ENCODE data around the gene CENPT. TPM values are rescaled to one million over a fixed set of nuclear protein-coding genes. Genes with fewer than 3 reads are reported as not detected.

CENPT gene
- total RNA-seq, 1 experiment from 2014 or later: 60.9 TPM

- Mint-ChIP-seq H3K4me1 (peaks cover 0 to 3% of the 10 kb centered on the region in 2 experiments; a peak in 1 of 4 replicates), H3K36me3 (ENCODE audit: insufficient read depth in 1 of 3, low read depth in 3 of 3) (no peaks in the 10 kb centered on the region), H3K27ac (peak overlapping the region in 2 of 3 experiments; percentile 29 to 62; a peak in 3 of 7 replicates), H3K4me3 (no peak overlapping the region), H3K9me3 (no peaks in the 10 kb centered on the region), H3K27me3 (ENCODE audit: low read depth) (no peaks in the 10 kb centered on the region; the same call in 1 of the 2 replicates)
- H3K23me2 ChIP-seq (ENCODE audit: insufficient read length, low read depth, low read length, poor library complexity, severe bottlenecking): no peaks in the 10 kb centered on the region
- no peaks in the 10 kb centered on the region for H3K79me1 ChIP-seq (ENCODE audit: insufficient read depth, low read depth, low read length, poor library complexity, severe bottlenecking)
- no peak overlapping the region for H3K9ac ChIP-seq (ENCODE audit: extremely low read depth, insufficient read length, low read length)
- no CpG with 5 or more reads among the region's 12 CpGs for WGBS (ENCODE audit: extremely low coverage, insufficient read length, low lambda C conversion rate)
- no peak overlapping the region for H2BK120ac ChIP-seq (ENCODE audit: low read depth, low read length, poor library complexity, severe bottlenecking)
- no peak overlapping the region for H3K14ac ChIP-seq (ENCODE audit: insufficient read depth, low read length)
- no peak overlapping the region for H2BK15ac ChIP-seq (ENCODE audit: low read depth, low read length)
- H3K4me1 ChIP-seq (ENCODE audit: insufficient read depth, low read length): no peaks in the 10 kb centered on the region
- no peak overlapping the region for H3K27ac ChIP-seq (ENCODE audit: insufficient read length, low read depth, low read length)
- no peak overlapping the region for H2BK5ac ChIP-seq (ENCODE audit: insufficient read length, low read length)
- no peak overlapping the region for H3K56ac ChIP-seq (ENCODE audit: insufficient read length, low read depth, low read length)
- DNase-seq: no peak
- H3K18ac ChIP-seq (ENCODE audit: insufficient read length, low read depth, low read length): no peak overlapping the region
- no peak overlapping the region for H3K4ac ChIP-seq (ENCODE audit: low read depth, low read length)
- no peak overlapping the region for H2AFZ ChIP-seq (ENCODE audit: low read length)
- H4K5ac ChIP-seq (ENCODE audit: insufficient read length, low read depth, low read length): no peak overlapping the region
- TF ChIP-seq CTCF (conservative IDR thresholded peaks at IDR 0.05): no peak
- H3K4me2 ChIP-seq (ENCODE audit: insufficient read depth, insufficient read length, low read length): no peak overlapping the region
- no peaks in the 10 kb centered on the region for H3K9me3 ChIP-seq (ENCODE audit: control insufficient read depth, low read depth, low read length)
- no peak overlapping the region for H4K91ac ChIP-seq (ENCODE audit: insufficient read length, low read depth, low read length)
- no peaks in the 10 kb centered on the region for H3K27me3 ChIP-seq (ENCODE audit: insufficient read depth, low read length)
- no peak overlapping the region for H3T11ph ChIP-seq (ENCODE audit: low read length)
- no peak overlapping the region for H3K23ac ChIP-seq (ENCODE audit: insufficient read length, low read depth, low read length)
- H2BK20ac ChIP-seq (ENCODE audit: low read depth, low read length, poor library complexity, severe bottlenecking): no peak overlapping the region
- no peak overlapping the region for H2BK12ac ChIP-seq (ENCODE audit: insufficient read length, low read depth, low read length)
- no peak overlapping the region for H4K8ac ChIP-seq (replicated peaks; ENCODE audit: insufficient read length, low read depth, low read length)
- H2AK5ac ChIP-seq (ENCODE audit: insufficient read length, low read length): no peak overlapping the region
- H4K20me1 ChIP-seq (ENCODE audit: control insufficient read depth, insufficient read depth, insufficient read length): no peaks in the 10 kb centered on the region
- no peaks in the 10 kb centered on the region; the same call in 1 of the 2 replicates for H3K79me2 ChIP-seq (ENCODE audit: insufficient read depth, low read length)
Measured at GRCh38 chr16:67782567-67783352, 64.7 kb downstream of the CENPT start.
